Esophagus squamous epithelium (tissue), 5 donors: ENCODE measurements around the gene EIF1B. TPM values are rescaled to one million over a fixed set of nuclear protein-coding genes. Genes with fewer than 3 reads are reported as not detected.
A peak's percentile ranks its signal among the peaks of the same experiment; 100 is the strongest.

Source experiments
- DNase-seq: peaks from one replicate; lab custom pipeline; 2025; lab: John Stamatoyannopoulos, UW
- H3K27ac ChIP-seq, 4 donors: fragments of 200-600 bp; sonication (generic); one replicate each; pipeline ENCODE4 v1.5.1; 2016 to 2019; ENCODE audit warnings: mild to moderate bottlenecking in 1 of 4
- H3K27me3 ChIP-seq, 4 donors: fragments of 200-600 bp; sonication (generic); 1 replicate in 3 of 4; 2 replicates in 1 of 4; pipeline versions ENCODE4 v1.5.1 to v1.6.0; 2017 to 2021; ENCODE audit warnings: antibody characterized with exemption in 1 of 4
- H3K36me3 ChIP-seq, 3 donors: fragments of 200-600 bp; sonication (generic); one replicate each; pipeline ENCODE4 v1.5.1; 2016 to 2019
- H3K4me1 ChIP-seq, 3 donors: fragments of 200-600 bp; sonication (generic); one replicate each; pipeline ENCODE4 v1.5.1; 2017 to 2019
- H3K4me3 ChIP-seq, 4 donors: fragments of 200-600 bp; sonication (generic); 1 replicate in 3 of 4; 2 replicates in 1 of 4; pipeline ENCODE4 v1.5.1; 2016 to 2019; ENCODE audit warnings: mild to moderate bottlenecking in 2 of 4, moderate library complexity in 1 of 4
- H3K9me3 ChIP-seq, 3 donors: fragments of 200-600 bp; sonication (generic); one replicate each; pipeline ENCODE4 v1.5.1; 2016 to 2019
- POLR2A ChIP-seq, 4 donors: fragments of 450-650 bp; IDR thresholded peaks; one replicate each; pipeline ENCODE4 v1.6.1; 2017; ENCODE audit warnings: antibody characterized with exemption in 4 of 4, mild to moderate bottlenecking in 4 of 4, moderate library complexity in 3 of 4
- WGBS, 2 donors: methylation state at CpG; one replicate each; pipeline ENCODE4 v1.1.5; 2018; 5-methylcytosine and 5-hydroxymethylcytosine counted together
- intact Hi-C: fragments of 100-400 bp; cut with DNase I; formaldehyde crosslinking; loops from one replicate; pipeline ENCODE4 v1.15.0; 2022
- total RNA-seq, 4 donors: library from RNA; depleted of rRNA; stranded (reverse); fragments of >200 nt; gene quantifications; one replicate each; pipeline ENCODE4 v1.1.0, GENCODE V29; 2016
- TF ChIP-seq, protein P1 (sequence below), 6 experiments: fragments of 450-650 bp in 4 of 6; fragments of 200-600 bp in 2 of 6; sonication (generic) in 2 of 6; IDR thresholded peaks; one replicate each; pipeline ENCODE4 v1.5.1; 2016 to 2019; ENCODE audit warnings: antibody characterized with exemption in 6 of 6, mild to moderate bottlenecking in 4 of 6, moderate library complexity in 4 of 6
- donor health status: DM: yes; HTN: yes; CAD: no.

EIF1B gene
- total RNA-seq, 4 donors from 2014 or later = 6.7 to 22.1 (median 9.3) TPM

GRCh38 chr3:40299130-40299720 lies 10.3 kb upstream of the EIF1B start:
- peak overlapping the region in 1 of 4 donors; percentile 1 for H3K27ac ChIP-seq
- intact Hi-C loops = no loop called here
- 84 to 87% methylated on average over 5 of the region's 5 CpGs for WGBS, 2 donors

GRCh38 chr3:40299721-40300335 lies 9.7 kb upstream of the EIF1B start:
- Histone ChIP-seq H3K27me3 (no peaks in the 10 kb centered on the region), H3K27ac (peak overlapping the region in 1 of 4 donors; percentile 4), H3K4me1 (peaks cover 0 to 4% (median 3%) of the 10 kb centered on the region in 3 donors), H3K9me3 (no peaks in the 10 kb centered on the region), H3K36me3 (no peaks in the 10 kb centered on the region), H3K4me3 (no peak overlapping the region)
- intact Hi-C loops = no loop called here
- DNase-seq = no peak
- TF ChIP-seq, protein P1, sequence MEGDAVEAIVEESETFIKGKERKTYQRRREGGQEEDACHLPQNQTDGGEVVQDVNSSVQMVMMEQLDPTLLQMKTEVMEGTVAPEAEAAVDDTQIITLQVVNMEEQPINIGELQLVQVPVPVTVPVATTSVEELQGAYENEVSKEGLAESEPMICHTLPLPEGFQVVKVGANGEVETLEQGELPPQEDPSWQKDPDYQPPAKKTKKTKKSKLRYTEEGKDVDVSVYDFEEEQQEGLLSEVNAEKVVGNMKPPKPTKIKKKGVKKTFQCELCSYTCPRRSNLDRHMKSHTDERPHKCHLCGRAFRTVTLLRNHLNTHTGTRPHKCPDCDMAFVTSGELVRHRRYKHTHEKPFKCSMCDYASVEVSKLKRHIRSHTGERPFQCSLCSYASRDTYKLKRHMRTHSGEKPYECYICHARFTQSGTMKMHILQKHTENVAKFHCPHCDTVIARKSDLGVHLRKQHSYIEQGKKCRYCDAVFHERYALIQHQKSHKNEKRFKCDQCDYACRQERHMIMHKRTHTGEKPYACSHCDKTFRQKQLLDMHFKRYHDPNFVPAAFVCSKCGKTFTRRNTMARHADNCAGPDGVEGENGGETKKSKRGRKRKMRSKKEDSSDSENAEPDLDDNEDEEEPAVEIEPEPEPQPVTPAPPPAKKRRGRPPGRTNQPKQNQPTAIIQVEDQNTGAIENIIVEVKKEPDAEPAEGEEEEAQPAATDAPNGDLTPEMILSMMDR (IDR thresholded peaks at IDR 0.05) = no peak
- no peak for TF ChIP-seq POLR2A (IDR thresholded peaks at IDR 0.05)
- WGBS, 2 donors = 68 to 69% methylated on average over 3 of the region's 3 CpGs

More at GRCh38 chr3:40299130-40299720, 10.3 kb upstream of the EIF1B start:
- H3K36me3 ChIP-seq = no peaks in the 10 kb centered on the region
- H3K9me3 ChIP-seq = no peaks in the 10 kb centered on the region
- TF ChIP-seq, protein P1 (IDR thresholded peaks at IDR 0.05) = no peak
- TF ChIP-seq POLR2A (IDR thresholded peaks at IDR 0.05) = no peak
- peaks cover 0 to 4% (median 3%) of the 10 kb centered on the region in 3 donors for H3K4me1 ChIP-seq
- H3K4me3 ChIP-seq = no peak overlapping the region
- DNase-seq = no peak
- no peaks in the 10 kb centered on the region for H3K27me3 ChIP-seq

GRCh38 chr3:40302784-40303183 lies 6.7 kb upstream of the EIF1B start:
- H3K4me1 ChIP-seq = peaks cover 0 to 4% (median 3%) of the 10 kb centered on the region in 3 donors
- H3K4me3 ChIP-seq = no peak overlapping the region
- no peak for DNase-seq
- intact Hi-C loops = no loop called here
- TF ChIP-seq POLR2A (IDR thresholded peaks at IDR 0.05) = no peak
- TF ChIP-seq, protein P1 (IDR thresholded peaks at IDR 0.05) = no peak
- no peaks in the 10 kb centered on the region for H3K36me3 ChIP-seq
- no peaks in the 10 kb centered on the region for H3K9me3 ChIP-seq
- no peak overlapping the region for H3K27ac ChIP-seq
- WGBS, 2 donors = 67 to 79% methylated on average over 1 of the region's 1 CpG
- no peaks in the 10 kb centered on the region for H3K27me3 ChIP-seq

GRCh38 chr3:40304352-40304751 lies 5.2 kb upstream of the EIF1B start:
- Histone ChIP-seq H3K4me1 (peaks cover 8 to 12% (median 8%) of the 10 kb centered on the region in 3 donors), H3K9me3 (no peaks in the 10 kb centered on the region), H3K27me3 (no peaks in the 10 kb centered on the region), H3K27ac (no peak overlapping the region), H3K36me3 (no peaks in the 10 kb centered on the region), H3K4me3 (no peak overlapping the region)
- no peak for TF ChIP-seq POLR2A (IDR thresholded peaks at IDR 0.05)
- TF ChIP-seq, protein P1 (IDR thresholded peaks at IDR 0.05) = no peak
- WGBS, 2 donors = 63 to 93% methylated on average over 1 to 2 of the region's 2 CpGs
- DNase-seq = no peak
- intact Hi-C loops = no loop called here

DNA sequence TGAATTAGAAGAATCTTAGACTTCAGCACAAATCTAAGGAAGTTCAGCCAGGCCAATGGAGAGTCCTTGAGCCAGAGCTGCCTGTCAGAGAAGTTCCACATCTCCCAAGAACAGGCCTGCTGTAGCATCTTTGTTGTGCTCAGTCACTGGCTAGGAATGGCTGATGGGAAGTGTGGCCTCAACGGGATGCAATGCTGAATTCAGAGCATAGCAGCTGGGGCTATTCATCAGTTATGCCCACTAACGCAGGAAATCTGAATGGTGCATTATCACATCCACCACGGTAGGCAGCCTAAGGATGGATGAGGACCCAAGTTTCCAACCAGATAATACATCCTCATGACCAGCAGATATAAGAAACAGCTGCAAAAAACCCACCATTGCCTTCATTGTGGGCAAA lies 3.2 kb upstream of the EIF1B start:
- Histone ChIP-seq H3K36me3 (peaks cover 0 to 1% (median 0%) of the 10 kb centered on the region in 3 donors), H3K27ac (no peak overlapping the region), H3K27me3 (no peaks in the 10 kb centered on the region), H3K9me3 (no peaks in the 10 kb centered on the region), H3K4me1 (peaks cover 8 to 18% (median 9%) of the 10 kb centered on the region in 3 donors), H3K4me3 (no peak overlapping the region)
- no peak for TF ChIP-seq POLR2A (IDR thresholded peaks at IDR 0.05)
- TF ChIP-seq, protein P1 (IDR thresholded peaks at IDR 0.05) = no peak
- intact Hi-C loops = no loop called here
- no peak for DNase-seq
- 77 to 100% methylated on average over 2 to 3 of the region's 3 CpGs for WGBS, 2 donors
